NOMO-1 treated with DMSO at 0.1 percent for 48 hours (cell line): ENCODE measurements around the gene DUSP10.

Experiments used
- DNase-seq: peaks from one replicate; lab custom pipeline; 2025; ENCODE audit not compliant: unreplicated experiment; lab: John Stamatoyannopoulos, UW

Gene DUSP10

DNA sequence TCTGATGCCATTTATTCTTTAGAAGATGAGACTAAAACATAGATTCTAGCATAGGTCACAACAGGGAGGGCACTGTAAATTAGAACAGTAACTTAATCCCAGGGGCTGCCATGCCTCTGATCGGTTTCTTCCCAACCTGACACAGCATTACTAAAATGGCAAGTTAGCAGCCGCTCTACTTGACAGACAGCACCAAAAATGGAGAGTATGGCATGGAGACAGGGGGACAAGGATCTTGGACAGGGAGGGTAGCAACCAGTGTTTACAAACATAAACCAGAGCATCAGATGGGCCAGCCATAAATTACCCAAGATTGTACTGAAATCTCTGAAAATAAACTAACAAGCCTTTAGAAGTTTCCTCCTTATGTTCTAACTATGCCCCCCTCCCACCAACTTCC lies 5.9 kb downstream of the DUSP10 start:
- DNase-seq = no peak

DNA sequence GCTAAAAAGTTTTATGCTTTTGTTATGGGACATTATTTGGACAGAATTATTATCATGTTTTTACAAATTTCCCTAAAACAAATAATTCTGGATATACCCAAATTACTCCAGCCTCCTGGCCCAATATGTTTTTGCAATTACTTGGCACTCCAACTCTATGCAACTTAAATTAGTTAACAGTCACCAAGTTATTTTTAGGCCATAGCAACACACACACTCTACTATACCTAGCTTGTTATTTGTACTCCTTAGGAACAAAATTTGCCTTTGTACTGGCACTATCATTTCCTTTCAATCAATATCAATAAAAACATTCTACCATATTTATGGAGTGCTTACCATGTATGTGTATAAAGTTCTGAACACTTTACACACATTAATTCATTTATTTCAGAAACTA lies 7.7 kb downstream of the DUSP10 start:
- peak; percentile 34 for DNase-seq

DNA sequence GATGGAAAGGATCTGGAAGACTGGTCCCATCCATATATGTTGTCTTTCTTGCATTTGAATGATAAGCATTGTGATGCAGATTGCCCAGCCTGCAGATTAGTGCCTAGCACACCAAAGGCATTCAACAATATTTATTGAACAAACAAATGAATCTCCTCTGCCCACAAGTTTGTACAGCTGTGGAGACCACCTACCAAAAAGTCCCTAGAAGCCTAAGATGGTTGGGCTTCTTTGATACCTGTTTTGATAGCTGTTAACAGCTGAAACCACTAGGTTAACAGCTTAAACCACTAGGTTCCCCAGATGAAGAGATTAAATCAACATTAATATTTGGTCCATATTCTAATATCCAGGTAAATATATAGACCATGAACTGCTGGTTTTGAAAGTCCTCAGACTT lies 9.8 kb downstream of the DUSP10 start:
- DNase-seq = no peak

DNA sequence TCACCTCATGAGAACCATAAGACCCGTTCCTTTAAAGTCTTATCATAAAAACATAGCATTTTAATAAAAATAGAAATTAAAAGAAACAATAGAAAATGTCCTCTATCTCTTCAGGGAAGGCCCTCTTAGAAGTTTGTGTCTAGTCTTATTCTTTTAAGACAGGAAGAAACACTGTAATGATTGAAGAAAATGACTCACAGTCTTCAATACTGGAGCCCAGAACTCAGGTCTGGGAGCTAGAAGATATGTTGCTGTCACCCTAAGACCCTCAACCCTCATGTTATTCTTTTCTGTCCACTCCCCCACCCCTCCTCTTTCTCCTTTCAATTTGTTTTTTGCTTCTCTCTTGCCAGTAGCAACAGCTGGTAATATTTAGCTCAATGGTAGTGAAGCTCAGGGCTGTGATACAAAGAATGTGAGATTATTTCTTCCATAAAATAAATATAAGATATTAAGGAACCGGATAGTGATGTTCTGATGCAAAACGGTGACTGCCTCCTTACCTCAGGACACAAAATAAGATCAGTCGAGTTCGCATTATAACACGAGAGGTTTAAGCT lies 12.0 kb downstream of the DUSP10 start:
- no peak for DNase-seq

DNA sequence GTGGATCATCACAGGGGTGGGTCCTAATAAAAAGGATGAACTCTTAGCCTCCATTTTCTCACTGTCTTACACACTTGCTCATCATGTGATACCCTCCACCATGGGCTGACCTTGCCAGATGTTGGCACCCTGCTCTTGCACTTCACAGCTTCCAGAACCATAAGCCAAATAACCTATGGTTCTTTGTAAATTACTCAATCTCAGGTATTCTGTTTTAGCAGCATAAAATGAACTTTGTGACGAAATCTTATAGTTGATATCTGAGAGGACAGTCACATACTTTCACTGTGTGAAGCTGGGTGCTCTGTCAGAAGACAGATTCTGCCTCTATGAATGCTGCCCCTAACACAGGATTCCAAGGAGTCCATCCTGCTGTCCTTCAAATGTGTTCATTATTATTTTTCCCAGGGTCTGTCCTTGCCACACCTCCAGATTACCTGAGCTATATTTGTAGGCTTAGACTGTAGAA lies 13.8 kb downstream of the DUSP10 start:
- no peak for DNase-seq

DNA sequence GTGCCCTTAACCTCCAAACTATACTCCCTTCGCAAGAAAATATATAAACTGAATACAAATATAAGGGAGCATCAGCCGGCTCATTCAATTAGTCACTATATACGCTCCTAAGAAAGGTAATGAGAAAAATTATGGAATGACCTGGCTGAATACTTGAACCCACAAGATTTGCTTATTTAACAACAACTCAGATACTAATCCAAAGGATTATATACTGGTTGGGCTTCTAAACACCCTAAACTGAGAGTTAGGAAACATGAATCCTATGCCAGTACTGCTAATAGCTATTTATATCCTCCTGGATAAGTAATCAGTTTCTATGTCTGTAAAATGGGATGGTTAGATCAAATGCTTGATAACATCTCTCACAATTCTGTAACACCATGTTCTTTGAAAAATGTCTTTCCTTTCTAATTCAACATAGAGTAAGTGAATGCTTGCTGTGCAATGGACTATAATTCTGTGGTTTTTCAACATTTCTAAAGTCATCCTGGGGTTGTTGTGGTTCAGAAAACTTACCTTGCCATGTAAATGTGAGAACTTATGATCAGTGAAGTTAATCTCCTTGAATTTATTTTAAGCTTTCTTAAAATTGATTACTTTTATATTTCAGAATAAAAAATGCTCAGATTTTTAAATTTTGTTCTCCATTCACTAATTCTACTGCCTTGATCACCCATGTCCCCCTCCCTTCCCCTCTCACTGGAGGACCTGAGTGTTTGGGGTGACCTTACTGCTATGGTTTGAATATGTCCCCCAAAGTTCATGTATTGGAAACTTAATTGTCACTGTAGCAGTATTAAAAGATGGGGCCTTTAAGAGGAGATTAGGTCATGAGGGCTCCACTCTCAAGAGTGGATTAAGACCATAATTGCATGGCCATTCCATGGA lies 14.5 kb downstream of the DUSP10 start:
- no peak for DNase-seq

DNA sequence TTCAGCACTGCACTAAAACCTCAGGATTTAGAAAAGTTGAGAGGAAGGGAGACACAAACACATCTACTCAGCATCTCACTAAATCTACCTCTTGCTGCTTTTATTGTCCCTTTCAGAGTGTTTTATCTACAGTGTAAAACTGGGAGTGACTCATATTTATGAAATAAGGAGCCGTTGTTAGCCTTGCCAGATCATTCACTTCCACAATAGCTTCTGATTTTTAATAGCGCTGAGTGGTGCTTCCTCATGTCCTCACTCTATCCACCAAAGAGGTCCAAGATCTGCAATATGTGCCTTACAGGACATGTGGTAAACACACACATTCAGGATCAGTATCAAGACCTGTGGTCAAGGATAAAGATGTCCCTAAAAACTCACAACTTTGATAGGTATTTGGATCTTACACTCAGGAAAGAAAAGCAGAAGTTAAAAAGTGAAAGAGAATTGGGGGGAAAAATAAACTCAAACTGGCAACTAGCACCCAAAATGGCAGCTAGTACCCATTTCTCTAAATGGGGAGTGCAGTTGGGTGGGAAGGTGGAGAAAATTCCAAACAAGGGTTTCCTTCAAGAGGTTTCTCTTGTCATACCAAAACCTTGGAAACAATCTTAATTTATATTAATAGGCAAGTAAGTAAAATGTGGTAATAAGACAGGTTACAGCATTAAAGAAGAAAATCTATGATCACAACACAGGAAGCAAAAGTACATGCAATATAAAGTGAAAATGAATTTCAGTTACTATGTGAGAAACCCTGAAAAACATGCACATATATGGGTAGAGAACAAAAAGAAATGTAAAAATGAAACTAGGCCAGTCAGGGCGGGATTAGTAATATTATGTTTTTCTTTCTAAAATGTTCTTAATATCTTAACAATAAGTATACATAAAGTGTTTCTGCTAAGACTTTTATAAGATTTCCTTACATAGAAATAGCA lies 15.9 kb downstream of the DUSP10 start:
- DNase-seq = peak; percentile 91

DNA sequence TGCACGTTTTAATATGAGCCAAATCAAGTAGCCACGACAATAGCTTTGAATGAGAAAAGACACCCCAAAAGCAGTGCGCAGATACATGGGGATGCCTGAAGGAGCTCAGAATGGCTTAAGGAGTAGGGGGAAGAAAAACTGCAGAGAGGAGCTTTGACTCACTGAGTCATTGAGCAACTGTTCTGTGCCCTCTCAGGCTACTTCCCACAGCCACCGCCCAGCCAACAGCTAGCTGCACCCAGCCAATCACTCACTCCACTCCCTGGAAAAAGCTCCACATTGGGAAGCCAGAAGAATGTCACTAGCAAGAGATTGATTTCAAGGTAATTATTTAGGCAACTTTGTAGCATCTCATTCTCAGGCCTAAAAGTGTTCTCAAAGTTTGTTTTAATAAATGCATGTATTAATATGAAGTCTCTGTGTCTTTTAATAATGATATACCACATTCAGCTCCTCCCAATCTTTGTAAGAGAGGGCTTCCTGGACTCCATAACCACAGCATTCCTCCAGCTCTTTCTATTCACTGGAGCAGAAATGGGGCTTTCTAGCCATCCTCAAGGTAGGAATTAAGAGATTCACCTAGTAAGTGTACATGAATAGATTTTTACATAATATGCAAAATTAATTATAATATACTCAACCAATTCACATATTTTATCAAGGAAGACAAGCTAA lies 16.8 kb downstream of the DUSP10 start:
- peak; percentile 72 for DNase-seq

DNA sequence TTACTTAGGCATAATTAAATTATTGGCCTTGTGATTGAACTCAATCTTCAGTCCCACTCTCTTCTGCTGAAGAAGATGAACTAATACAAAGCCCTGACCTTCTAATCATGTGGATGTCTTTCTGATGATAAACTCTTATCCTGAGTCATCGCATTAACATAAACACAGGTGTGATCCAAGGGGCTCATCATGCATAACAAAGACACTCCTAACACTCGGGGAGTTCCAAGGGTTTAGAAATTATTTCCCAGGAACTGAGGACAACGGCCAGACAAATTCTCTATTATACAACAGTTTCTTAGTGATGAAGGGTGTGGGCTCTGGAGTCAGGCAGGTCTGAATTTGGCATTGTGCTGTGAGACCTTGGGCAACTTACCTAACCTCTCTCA lies 18.0 kb downstream of the DUSP10 start:
- DNase-seq = no peak

DNA sequence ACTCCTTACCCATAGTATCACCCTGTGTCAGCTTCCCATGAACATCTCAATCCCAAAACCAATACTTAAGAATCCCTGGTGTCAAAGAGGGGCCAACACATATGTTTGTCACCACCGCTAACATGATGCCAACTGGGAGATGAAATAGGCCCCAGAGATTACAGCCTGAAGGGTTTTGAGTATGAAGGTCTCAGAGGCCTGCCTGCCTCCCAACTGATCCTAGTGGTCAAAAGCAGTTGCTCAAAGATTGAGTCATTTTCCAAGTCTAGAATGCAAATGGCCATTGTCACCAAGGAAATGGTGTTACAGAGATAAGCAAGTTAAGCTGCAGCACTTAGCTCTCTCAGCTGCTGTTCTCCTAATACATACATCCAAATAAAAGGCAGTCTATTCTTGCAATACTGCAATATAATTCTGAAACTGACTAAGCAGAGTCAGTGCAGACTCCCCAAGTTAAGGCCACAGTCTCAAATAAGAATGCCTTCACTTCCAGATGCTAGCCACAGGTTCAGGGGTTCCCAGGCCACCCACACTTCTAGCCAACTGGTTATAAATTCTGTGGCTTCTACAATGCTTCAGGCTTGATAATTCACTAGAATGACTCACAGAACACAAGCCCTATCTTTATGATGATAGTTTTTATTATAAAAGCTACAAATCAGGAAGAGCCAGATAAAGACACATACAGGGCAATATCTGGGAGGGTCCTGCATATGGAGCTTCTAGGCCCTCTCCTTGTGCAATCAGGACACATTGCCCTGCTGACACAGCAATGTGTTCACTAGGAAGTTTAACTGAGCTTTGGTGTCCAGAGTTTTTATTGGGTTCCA lies 18.7 kb downstream of the DUSP10 start:
- DNase-seq = no peak

DNA sequence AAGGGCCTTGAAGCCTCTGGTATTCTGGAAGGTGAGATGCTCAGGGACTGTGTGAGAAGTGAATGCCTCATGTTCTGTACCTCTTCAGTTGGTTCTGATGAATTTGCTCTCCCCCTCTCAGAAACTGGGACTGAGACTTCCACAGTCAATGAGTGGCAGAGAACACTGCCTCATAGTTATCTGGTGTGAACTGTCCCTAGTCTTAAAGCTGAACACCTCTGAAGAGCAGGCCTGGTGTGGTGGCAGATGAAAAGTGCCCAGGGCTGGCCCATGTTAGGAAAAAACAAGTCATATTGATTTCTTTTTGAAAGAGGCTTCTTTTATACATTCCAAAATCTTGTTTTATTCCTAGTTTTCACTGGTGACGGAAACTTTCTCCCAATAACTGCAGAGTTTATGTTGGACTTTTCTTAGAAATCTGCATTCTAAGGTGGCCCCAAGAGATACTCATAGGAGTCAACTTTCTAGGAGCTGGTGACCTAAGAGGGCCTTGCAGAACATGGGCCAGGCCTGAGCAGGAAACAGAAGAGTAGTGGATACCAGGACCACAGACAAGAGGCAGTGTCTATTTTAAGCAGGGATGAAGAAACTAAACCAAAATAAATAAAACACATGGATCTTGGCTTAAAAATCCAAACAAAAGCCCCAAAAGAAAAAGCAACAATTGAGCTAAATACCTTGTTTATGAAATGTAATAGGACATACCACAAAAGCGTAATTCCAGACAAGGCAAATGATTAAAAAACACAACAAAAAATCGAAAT lies 19.5 kb downstream of the DUSP10 start:
- no peak for DNase-seq

DNA sequence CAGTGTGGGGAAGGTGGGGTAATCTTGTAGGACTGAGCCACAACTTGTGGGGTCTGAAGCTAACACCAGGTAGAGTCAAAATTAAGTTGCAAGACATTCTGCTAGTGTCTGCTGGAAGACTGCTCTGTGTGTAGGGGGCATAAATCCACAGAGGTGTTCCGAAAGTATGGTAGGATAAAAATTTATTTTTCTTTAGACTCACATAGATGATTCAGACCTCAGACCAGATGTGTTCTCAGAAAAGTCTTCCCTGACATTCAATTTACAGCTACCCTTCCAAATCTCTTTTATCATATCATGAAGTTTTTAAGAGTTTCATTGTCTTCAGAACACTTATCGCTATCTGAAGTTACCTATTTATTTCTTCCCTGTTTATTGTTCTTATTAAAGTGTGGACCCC lies 21.3 kb downstream of the DUSP10 start:
- no peak for DNase-seq

DNA sequence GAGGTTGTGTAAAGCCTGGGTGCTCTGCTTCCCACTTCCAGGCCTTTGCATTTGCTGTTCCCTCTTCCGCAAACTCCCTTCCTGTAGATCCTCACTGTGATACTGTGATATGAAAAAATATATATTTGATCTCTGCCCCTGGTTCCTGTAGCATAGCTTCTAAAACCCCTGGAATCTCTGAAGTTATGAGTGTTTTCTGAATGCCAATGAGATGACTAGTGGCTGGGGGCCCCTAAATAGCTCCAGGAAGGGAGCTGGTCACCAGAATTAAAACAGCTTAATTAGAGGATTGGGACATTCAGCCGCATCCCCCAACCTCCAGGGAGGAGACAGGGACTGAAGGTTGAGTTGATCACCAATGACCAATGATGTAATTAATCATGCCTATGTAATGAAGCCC lies 21.9 kb downstream of the DUSP10 start:
- no peak for DNase-seq

DNA sequence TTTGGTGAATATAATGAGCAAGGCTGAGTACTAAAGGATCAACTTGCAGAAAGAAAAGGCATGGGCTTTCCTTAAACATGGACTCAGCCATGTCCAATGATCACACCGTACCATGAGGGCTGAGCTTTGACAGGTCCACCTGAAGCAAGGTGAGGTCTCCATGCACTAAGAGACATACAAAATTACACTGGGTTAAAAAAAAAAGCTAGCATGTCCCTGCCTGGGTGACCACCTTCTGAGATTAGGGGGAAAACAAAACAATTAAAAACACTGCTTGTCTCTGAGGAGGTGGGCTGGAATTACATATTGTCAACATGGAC lies 22.7 kb downstream of the DUSP10 start:
- DNase-seq = no peak

DNA sequence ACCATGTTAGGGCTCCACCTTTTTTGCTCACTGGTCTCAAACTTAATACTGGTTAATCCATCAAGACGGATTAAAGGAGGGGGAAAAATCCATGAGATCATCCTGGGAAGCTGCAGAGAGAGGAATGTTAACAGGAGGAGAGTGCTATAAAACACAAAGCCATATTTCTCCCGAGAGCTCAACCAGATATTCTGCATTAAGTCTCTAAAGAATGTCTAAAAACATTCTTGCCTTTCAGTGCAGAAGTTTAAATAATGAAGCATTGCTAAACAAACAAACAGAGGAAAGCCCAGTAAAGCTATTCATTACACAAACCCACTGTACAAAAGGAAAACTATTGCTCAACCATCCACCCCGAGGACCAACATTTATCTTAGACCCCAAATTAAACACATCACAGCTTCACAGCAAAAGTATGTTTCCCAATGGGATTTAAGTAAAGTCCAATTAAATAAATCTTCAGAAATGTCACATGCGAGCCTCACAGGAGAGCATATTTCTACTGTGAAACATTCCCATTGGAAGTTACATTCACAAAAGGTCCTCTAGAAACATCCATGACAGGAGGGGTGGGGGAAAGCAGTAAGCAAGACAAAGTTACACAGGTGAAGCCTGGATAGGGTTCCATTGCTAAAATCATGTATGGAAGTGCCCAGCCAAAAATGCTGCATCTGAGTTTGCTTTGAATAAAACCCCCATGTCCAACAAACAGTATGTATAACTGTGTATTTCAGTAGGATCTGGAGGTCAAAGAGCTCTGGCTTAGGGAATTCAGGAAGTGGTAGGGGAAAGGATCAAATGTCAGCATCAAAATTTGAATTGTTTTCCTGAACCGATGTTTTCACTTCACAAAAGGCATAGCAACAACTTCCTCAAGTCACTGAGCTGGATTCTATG lies 23.3 kb downstream of the DUSP10 start:
- no peak for DNase-seq

DNA sequence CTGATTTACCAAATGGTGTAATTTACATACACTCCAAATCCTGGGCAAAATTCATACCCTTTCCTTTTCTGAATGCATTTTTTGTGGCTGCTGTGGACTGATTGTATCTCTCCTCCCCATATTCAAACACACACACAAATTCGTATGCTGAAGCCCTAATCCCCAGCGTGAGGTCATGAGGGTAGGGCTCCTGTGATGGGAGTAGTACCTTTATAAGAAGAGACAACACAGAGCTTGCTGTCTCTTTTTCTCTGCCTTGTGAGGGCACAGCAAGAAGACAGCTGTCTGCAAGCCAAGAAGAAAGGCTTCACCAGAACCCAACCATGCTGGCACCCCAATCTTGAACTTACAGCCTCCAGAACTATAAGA lies 24.4 kb downstream of the DUSP10 start:
- no peak for DNase-seq

DNA sequence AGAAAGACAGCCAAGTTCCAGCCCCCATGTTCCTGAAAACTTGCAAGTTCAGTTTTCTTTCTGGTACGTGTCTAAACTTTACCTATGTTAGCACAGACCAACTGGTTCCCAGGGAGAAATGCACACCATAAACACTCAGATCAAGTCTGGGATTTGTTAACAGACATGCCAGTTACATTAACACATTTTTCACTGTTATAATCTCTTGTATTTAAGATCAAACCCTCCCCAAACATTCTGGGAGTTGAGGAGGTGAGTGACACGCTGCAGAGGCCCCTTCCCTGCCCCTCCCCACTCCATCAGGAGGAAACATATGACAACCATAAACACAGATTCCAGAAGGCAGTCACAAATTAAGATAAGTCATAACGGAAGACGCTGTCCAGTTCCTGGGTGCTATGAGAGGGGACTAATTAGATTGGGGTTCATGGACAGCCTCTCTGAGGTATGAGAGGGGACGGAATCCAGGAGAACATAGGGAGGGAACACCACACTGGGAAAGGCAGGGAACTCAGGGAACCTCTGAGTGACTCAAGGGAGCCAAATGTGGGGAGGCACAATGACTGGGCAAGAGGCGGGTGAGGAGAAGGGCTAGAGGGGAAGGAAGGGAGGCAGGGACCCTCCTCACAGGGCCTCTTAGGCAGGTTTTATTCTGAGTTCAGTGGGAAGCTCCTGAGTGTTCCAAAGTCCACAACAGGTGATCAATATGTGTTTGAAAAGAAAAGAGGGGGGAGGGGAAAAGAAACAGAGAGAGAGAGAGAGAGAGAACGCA lies 25.0 kb downstream of the DUSP10 start:
- DNase-seq = no peak
